H1 (cell line): ENCODE measurements around the gene ZDHHC17. TPM values are rescaled to one million over a fixed set of nuclear protein-coding genes. Genes with fewer than 3 reads are reported as not detected.

Experiments used
- CTCF ChIA-PET: fragments of 300-600 bp; sonication (Branson Sonifier 250); formaldehyde crosslinking; loops from one replicate; lab custom pipeline; 2021; ENCODE audit not compliant: partially characterized antibody; lab: Charles Lee
- POLR2A ChIA-PET: fragments of 300-600 bp; sonication (Branson Sonifier 250); formaldehyde crosslinking; loops from one replicate; lab custom pipeline; 2021; ENCODE audit warnings: inconsistent platforms; ENCODE audit not compliant: partially characterized antibody; lab: Charles Lee
- DNase-seq, 2 experiments: peaks; one replicate each; pipeline versions ENCODE4 v3.0.0 to v3.0.0-alpha.2; 2010 to 2022; ENCODE audit warnings: low spot score in 2 of 2, low read depth in 1 of 2, mixed read lengths in 1 of 2
- FAIRE-seq: peaks from 2 replicates; lab custom pipeline; 2011; peaks lifted over from hg19 to GRCh38; lab: Jason Lieb, UNC
- H2AFZ ChIP-seq: 2 replicates; pipeline ENCODE4 v1.8.1; 2012; ENCODE audit warnings: low read length, inconsistent platforms
- H2AK5ac ChIP-seq: 2 replicates; pipeline ENCODE4 v1.6.1; 2013; ENCODE audit warnings: low read depth, low read length
- H2BK120ac ChIP-seq: replicated peaks from 2 replicates; pipeline ENCODE3; 2013; ENCODE audit warnings: low read depth, low read length, inconsistent platforms
- H2BK12ac ChIP-seq: 2 replicates; pipeline ENCODE4 v1.6.1; 2013; ENCODE audit warnings: low read depth, low read length
- H2BK15ac ChIP-seq: 2 replicates; pipeline ENCODE4 v1.6.1; 2013; ENCODE audit warnings: low read length
- H2BK20ac ChIP-seq: 2 replicates; pipeline ENCODE4 v1.6.1; 2013; ENCODE audit warnings: low read length
- H2BK5ac ChIP-seq: 2 replicates; pipeline ENCODE4 v1.6.1; 2013; ENCODE audit warnings: low read depth, low read length
- H3K14ac ChIP-seq: 2 replicates; pipeline ENCODE4 v1.6.1; 2013; ENCODE audit warnings: inconsistent platforms; ENCODE audit not compliant: insufficient read length
- H3K18ac ChIP-seq: 2 replicates; pipeline ENCODE4 v1.6.1; 2013; ENCODE audit warnings: low read length; ENCODE audit errors: extremely low read depth
- H3K23ac ChIP-seq: 2 replicates; pipeline ENCODE4 v1.6.1; 2013; ENCODE audit warnings: inconsistent platforms; ENCODE audit not compliant: insufficient read length
- H3K23me2 ChIP-seq: 2 replicates; pipeline ENCODE4 v1.6.1; 2013; ENCODE audit warnings: low read depth, low read length
- H3K27ac ChIP-seq: 2 replicates; pipeline ENCODE4 v1.6.1; 2011; ENCODE audit warnings: low read depth, low read length, inconsistent platforms
- H3K27me3 ChIP-seq, 4 experiments: replicated peaks in 1 of 4; 1 replicate in 1 of 4; 2 replicates in 3 of 4; pipeline versions ENCODE4 v1.6.1 to v1.8.1; 2011 to 2013; ENCODE audit warnings: low read length in 3 of 4, mild to moderate bottlenecking in 3 of 4, inconsistent platforms in 2 of 4, mixed read lengths in 2 of 4, moderate library complexity in 1 of 4; ENCODE audit not compliant: control insufficient read depth in 3 of 4, insufficient read depth in 3 of 4; ENCODE audit errors: extremely low read depth in 1 of 4
- H3K36me3 ChIP-seq, 4 experiments: 2 replicates each; pipeline versions ENCODE4 v1.6.1 to v1.8.1; 2011 to 2013; ENCODE audit warnings: mild to moderate bottlenecking in 4 of 4, low read length in 3 of 4, moderate library complexity in 2 of 4, control low read depth in 1 of 4, inconsistent platforms in 1 of 4; ENCODE audit not compliant: insufficient read depth in 4 of 4, control insufficient read depth in 2 of 4
- H3K4ac ChIP-seq: replicated peaks from 2 replicates; pipeline ENCODE3; 2013; ENCODE audit warnings: low read length, low read depth, mixed read lengths, inconsistent platforms; ENCODE audit not compliant: insufficient read length
- H3K4me1 ChIP-seq, 4 experiments: replicated peaks in 1 of 4; 1 replicate in 1 of 4; 2 replicates in 3 of 4; pipeline versions ENCODE4 v1.6.1 to v1.8.1; 2011 to 2013; ENCODE audit warnings: low read length in 3 of 4, inconsistent platforms in 2 of 4, mixed read lengths in 1 of 4; ENCODE audit not compliant: insufficient read depth in 4 of 4, control insufficient read depth in 3 of 4
- H3K4me2 ChIP-seq, 2 experiments: 2 replicates each; pipeline versions ENCODE4 v1.6.1 to v1.8.1; 2011 to 2013; ENCODE audit warnings: low read depth in 2 of 2, low read length in 2 of 2, control low read depth in 1 of 2, inconsistent platforms in 1 of 2, mild to moderate bottlenecking in 1 of 2; ENCODE audit not compliant: insufficient read depth in 1 of 2
- H3K4me3 ChIP-seq, 4 experiments: fragments of 200-600, 300-600 bp in 1 of 4; sonication (generic), shearing (Covaris generic), sonication (Bioruptor Twin) in 1 of 4; 2 replicates each; pipeline versions ENCODE4 v1.5.1 to v1.8.1; 2011 to 2016; ENCODE audit warnings: low read length in 4 of 4, low read depth in 3 of 4, control low read depth in 2 of 4, inconsistent platforms in 2 of 4, mild to moderate bottlenecking in 2 of 4, mixed read lengths in 1 of 4, moderate library complexity in 1 of 4; ENCODE audit not compliant: insufficient read depth in 2 of 4; ENCODE audit errors: extremely low read depth in 1 of 4
- H3K56ac ChIP-seq: replicated peaks from 2 replicates; pipeline ENCODE3; 2013; ENCODE audit warnings: low read depth, mild to moderate bottlenecking, mixed read lengths, low read length, inconsistent platforms; ENCODE audit not compliant: insufficient read length
- H3K79me1 ChIP-seq: 2 replicates; pipeline ENCODE4 v1.6.1; 2013; ENCODE audit warnings: low read depth, low read length, control low read depth
- H3K79me2 ChIP-seq, 2 experiments: 2 replicates each; pipeline versions ENCODE4 v1.6.1 to v1.8.1; 2012 to 2013; ENCODE audit warnings: low read length in 2 of 2, mild to moderate bottlenecking in 2 of 2, inconsistent platforms in 1 of 2; ENCODE audit not compliant: insufficient read depth in 2 of 2, control insufficient read depth in 1 of 2
- H3K9ac ChIP-seq, 4 experiments: replicated peaks in 1 of 4; 1 replicate in 1 of 4; 2 replicates in 3 of 4; pipeline versions ENCODE4 v1.6.1 to v1.8.1; 2011 to 2013; ENCODE audit warnings: low read depth in 3 of 4, low read length in 3 of 4, control low read depth in 2 of 4, mild to moderate bottlenecking in 2 of 4, moderate library complexity in 2 of 4, inconsistent platforms in 1 of 4; ENCODE audit errors: extremely low read depth in 1 of 4
- H3K9me3 ChIP-seq, 2 experiments: 2 replicates each; pipeline versions ENCODE4 v1.6.1 to v1.8.1; 2012 to 2013; ENCODE audit warnings: mild to moderate bottlenecking in 2 of 2, moderate library complexity in 2 of 2, control low read depth in 1 of 2, inconsistent platforms in 1 of 2, low read depth in 1 of 2, low read length in 1 of 2, mixed read lengths in 1 of 2; ENCODE audit not compliant: insufficient read depth in 2 of 2
- H4K20me1 ChIP-seq, 2 experiments: replicated peaks in 1 of 2; 2 replicates each; pipeline versions ENCODE3 to v1.8.1; 2011 to 2013; ENCODE audit warnings: inconsistent platforms in 2 of 2, low read length in 2 of 2, mild to moderate bottlenecking in 1 of 2; ENCODE audit not compliant: insufficient read depth in 2 of 2, control insufficient read depth in 1 of 2
- H4K5ac ChIP-seq: 2 replicates; pipeline ENCODE4 v1.6.1; 2013; ENCODE audit warnings: low read length, low read depth, mixed read lengths, inconsistent platforms; ENCODE audit not compliant: insufficient read length
- H4K8ac ChIP-seq: 2 replicates; pipeline ENCODE4 v1.8.0; 2013; ENCODE audit warnings: mild to moderate bottlenecking, moderate library complexity, low read length, inconsistent platforms; ENCODE audit not compliant: insufficient read depth; ENCODE audit errors: extremely low read depth
- H4K91ac ChIP-seq: replicated peaks from 2 replicates; pipeline ENCODE3; 2013; ENCODE audit warnings: low read length, mixed read lengths, inconsistent platforms; ENCODE audit not compliant: insufficient read length
- CHD2 ChIP-seq: IDR thresholded peaks from 2 replicates; pipeline ENCODE4 v1.6.1; 2012; ENCODE audit warnings: low read length, improper control_type of control experiment
- KDM1A ChIP-seq: fragments of 200-600, 300-600 bp; sonication (generic); IDR thresholded peaks from 2 replicates; pipeline ENCODE4 v1.7.1; 2016; ENCODE audit warnings: mild to moderate bottlenecking, low read length, borderline replicate concordance
- KDM5A ChIP-seq: fragments of 200-600 bp; IDR thresholded peaks from 2 replicates; pipeline ENCODE4 v1.7.1; 2012; ENCODE audit warnings: mild to moderate bottlenecking, low read length, inconsistent platforms, mixed read lengths
- RXRA ChIP-seq: IDR thresholded peaks from 2 replicates; pipeline ENCODE4 v1.6.1; 2011; ENCODE audit warnings: low read depth, mild to moderate bottlenecking, low read length, moderate library complexity; ENCODE audit not compliant: insufficient read depth
- SIRT6 ChIP-seq: IDR thresholded peaks from one replicate; pipeline ENCODE4 v1.7.1; 2012; ENCODE audit warnings: low read length, inconsistent platforms
- WGBS, 2 experiments: shearing (Covaris generic) in 1 of 2; methylation state at CpG; one replicate each; pipeline versions ENCODE4 v1.1.6 to v1.1.7; 2013 to 2015; ENCODE audit warnings: low lambda C conversion rate in 2 of 2, mixed read lengths in 2 of 2, inconsistent platforms in 1 of 2, low coverage in 1 of 2, missing lambda C conversion rate in 1 of 2; ENCODE audit not compliant: insufficient replicate concordance in 2 of 2, insufficient coverage in 1 of 2, insufficient read length in 1 of 2; ENCODE audit errors: extremely low coverage in 1 of 2, missing lambda C conversion rate in 1 of 2; 5-methylcytosine and 5-hydroxymethylcytosine counted together
- polyA plus RNA-seq, 7 experiments: library from polyadenylated mRNA; depleted of rRNA in 3 of 7; stranded (reverse) in 5 of 7; unstranded in 2 of 7; fragments of >200 nt in 5 of 7; fragments of 200-250 nt in 2 of 7; gene quantifications; 1 replicate in 5 of 7; 2 replicates in 1 of 7; 4 replicates in 1 of 7; pipeline versions ENCODE4 v1.2.1 to v1.2.3, GENCODE V29; 2011 to 2013; ENCODE audit warnings: missing spikeins in 2 of 7, mixed read lengths in 2 of 7
- total RNA-seq: library from RNA; stranded (reverse); fragmentation: NEBNext Ultra II Directional; extraction: Animal tissue kit (Norgen Biotek cat#: 25700); gene quantifications from 2 replicates; pipeline ENCODE4 v1.2.1, GENCODE V29; 2021

Gene ZDHHC17
- total and polyA plus RNA-seq, 2 of the 8 experiments (the other 6 are each of a cell fraction or from before 2014, with no cell fraction given): 27.6 to 28.9 TPM

DNA sequence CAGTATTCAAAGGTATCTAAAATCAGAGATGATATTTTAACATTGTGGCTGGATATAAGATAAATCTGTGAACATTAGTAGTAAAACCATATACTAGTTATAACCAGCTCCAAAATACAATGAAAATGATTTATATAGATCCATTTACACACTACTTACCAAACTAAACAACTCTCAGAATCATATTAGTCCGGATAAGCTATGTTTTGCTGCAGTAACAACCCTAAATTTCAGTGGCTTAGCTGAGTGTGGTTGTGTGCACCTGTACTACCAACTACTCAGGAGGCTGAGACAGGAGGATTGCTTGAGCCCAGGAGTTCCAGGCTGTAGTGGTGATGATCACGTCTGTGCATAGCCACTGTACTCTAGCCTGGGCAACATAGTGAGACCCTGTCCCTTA lies 23.8 kb downstream of the ZDHHC17 start:
- no peak overlapping the region for H3K23ac ChIP-seq
- H3K9me3 ChIP-seq: no peaks in the 10 kb centered on the region; a peak in 1 of 4 replicates
- no peak overlapping the region for H2BK120ac ChIP-seq
- no peak for DNase-seq
- H3K14ac ChIP-seq: no peak overlapping the region
- no peak for TF ChIP-seq RXRA
- TF ChIP-seq CHD2: no peak
- no peak for TF ChIP-seq KDM5A
- TF ChIP-seq KDM1A: no peak
- no peak for TF ChIP-seq SIRT6
- TF ChIP-seq, all 59 proteins: peak for 0
- Histone ChIP-seq H4K20me1 (peaks cover 0 to 3% of the 10 kb centered on the region in 2 experiments), H4K8ac (no peak overlapping the region), H2AK5ac (no peak overlapping the region), H3K18ac (no peak overlapping the region), H3K56ac (no peak overlapping the region), H3K4ac (no peak overlapping the region), H2BK15ac (no peak overlapping the region), H3K4me1 (peaks cover 0 to 2% (median 0%) of the 10 kb centered on the region in 4 experiments; a peak in 2 of 7 replicates), H3K4me2 (no peak overlapping the region), H2BK5ac (no peak overlapping the region), H3K27ac (no peak overlapping the region), H3K79me1 (no peaks in the 10 kb centered on the region; the same call in 1 of the 2 replicates), H4K91ac (no peak overlapping the region), H3K23me2 (no peaks in the 10 kb centered on the region), H3K9ac (no peak overlapping the region), H3K4me3 (no peak overlapping the region), H2BK12ac (no peak overlapping the region), H3K27me3 (no peaks in the 10 kb centered on the region), H4K5ac (no peak overlapping the region), H2BK20ac (no peak overlapping the region), H3K79me2 (peaks cover 0 to 83% of the 10 kb centered on the region in 2 experiments; a peak in 2 of 4 replicates), H3K36me3 (no peaks in the 10 kb centered on the region; a peak in 1 of 8 replicates), H2AFZ (no peak overlapping the region)
- no peak for FAIRE-seq
- CTCF ChIA-PET: interaction anchor here (0.9 kb wide), 1 partner anchor 99 kb away, joined by 3 read pairs; no protein-coding TSS in a partner anchor
- 90% methylated on average over 2 of the region's 2 CpGs; no CpG with 5 or more reads in 1 of the 2 experiments for WGBS, 2 experiments
- POLR2A ChIA-PET: no interaction called here
